Esophagus (tissue), 2 donors: ENCODE measurements around the gene RBM20. TPM values are rescaled to one million over a fixed set of nuclear protein-coding genes. Genes with fewer than 3 reads are reported as not detected.

Experiments used
- H3K27ac ChIP-seq, 2 donors: one replicate each; pipeline ENCODE4 v1.5.1; 2013; ENCODE audit warnings: low read depth in 2 of 2, mild to moderate bottlenecking in 2 of 2, inconsistent platforms in 1 of 2, low read length in 1 of 2, moderate library complexity in 1 of 2
- H3K27me3 ChIP-seq, 2 donors: one replicate each; pipeline ENCODE4 v1.6.1; 2013; ENCODE audit warnings: low read length in 2 of 2, control low read depth in 1 of 2, mild to moderate bottlenecking in 1 of 2; ENCODE audit not compliant: insufficient read depth in 2 of 2, control insufficient read depth in 1 of 2
- H3K36me3 ChIP-seq, 2 donors: one replicate each; pipeline ENCODE4 v1.6.1; 2013; ENCODE audit warnings: low read length in 1 of 2; ENCODE audit not compliant: control insufficient read depth in 2 of 2, insufficient read depth in 2 of 2
- H3K4me1 ChIP-seq, 2 donors: one replicate each; pipeline ENCODE4 v1.6.1; 2013; ENCODE audit warnings: low read length in 1 of 2; ENCODE audit not compliant: control insufficient read depth in 2 of 2, insufficient read depth in 2 of 2
- H3K4me3 ChIP-seq, 2 donors: one replicate each; pipeline ENCODE4 v1.5.1; 2013; ENCODE audit warnings: low read length in 2 of 2, mild to moderate bottlenecking in 2 of 2, low read depth in 1 of 2, moderate library complexity in 1 of 2
- H3K9me3 ChIP-seq, 2 donors: one replicate each; pipeline ENCODE4 v1.6.1; 2013; ENCODE audit warnings: mild to moderate bottlenecking in 2 of 2, low read depth in 1 of 2, low read length in 1 of 2, moderate library complexity in 1 of 2; ENCODE audit not compliant: control insufficient read depth in 2 of 2, insufficient read depth in 1 of 2
- WGBS, 2 donors: extraction: QIAGEN DNeasy Blood & Tissue Kit; methylation state at CpG; one replicate each; pipeline ENCODE4 v1.1.7; 2013; 5-methylcytosine and 5-hydroxymethylcytosine counted together
- polyA plus RNA-seq, 2 donors: library from polyadenylated mRNA; stranded (reverse); fragments of 200-250 nt; gene quantifications; one replicate each; pipeline ENCODE4 v1.2.3, GENCODE V29; 2013
- donor health status: healthy with polysubstance abuse.
- donor health status: Bipolar disorder and iron deficiency.

Gene RBM20
- polyA plus RNA-seq, 2 donors, result 2.7 to 7.2 TPM

DNA sequence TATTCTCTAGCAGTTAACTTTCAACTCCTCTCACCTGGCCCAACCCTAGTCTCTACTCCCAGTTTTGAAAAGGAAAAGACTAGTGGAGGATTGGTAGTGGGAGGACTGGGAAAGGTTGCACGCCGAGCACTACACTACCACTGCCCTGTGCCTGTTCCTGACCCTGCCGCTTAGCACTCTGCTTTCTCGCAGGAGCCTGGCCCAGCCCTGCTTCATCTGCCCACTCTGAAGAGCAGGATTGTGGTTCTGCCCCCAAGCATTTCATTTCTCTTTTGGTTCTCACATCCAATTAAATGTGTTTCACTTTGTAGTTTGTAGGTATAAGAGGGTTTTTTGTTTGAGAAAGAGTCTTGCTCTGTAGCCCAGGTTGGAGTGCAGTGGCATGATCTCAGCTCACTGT, 31.5 kb upstream of the RBM20 start:
- Histone ChIP-seq H3K4me3 (no peak overlapping the region), H3K9me3 (no peaks in the 10 kb centered on the region), H3K27me3 (no peaks in the 10 kb centered on the region), H3K36me3 (no peaks in the 10 kb centered on the region), H3K4me1 (no peaks in the 10 kb centered on the region), H3K27ac (no peak overlapping the region)
- 93 to 96% methylated on average over 4 of the region's 4 CpGs for WGBS, 2 donors

DNA sequence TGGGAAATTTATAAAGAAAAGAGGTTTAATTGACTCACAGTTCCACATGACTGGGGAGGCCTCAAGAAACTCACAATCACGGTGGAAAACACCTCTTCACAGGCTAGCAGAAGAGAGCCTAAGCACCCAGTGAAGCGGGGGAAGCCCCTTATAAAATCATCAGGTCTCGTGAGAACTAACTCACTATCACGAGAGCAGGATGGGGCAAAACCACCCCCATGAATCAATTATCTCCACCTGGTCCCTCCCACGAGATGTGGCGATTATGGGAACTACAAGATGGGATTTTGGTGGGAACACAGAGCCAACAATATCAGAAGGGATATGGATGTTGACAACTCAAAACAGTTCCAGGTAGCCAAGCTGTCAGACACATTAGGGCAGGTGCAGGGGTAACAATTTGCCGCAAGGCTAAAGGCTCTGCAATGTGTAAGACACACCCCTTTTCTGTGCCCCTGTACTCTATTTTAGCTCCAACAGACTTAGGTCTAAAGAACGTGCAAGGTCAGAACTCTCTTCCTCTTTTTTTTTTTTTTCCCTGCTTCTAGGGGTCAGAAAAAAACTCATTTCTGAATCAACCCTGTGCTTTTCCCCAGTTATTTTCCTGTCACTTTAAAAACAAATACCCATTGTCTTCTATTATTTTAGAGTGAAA, 30.7 kb upstream of the RBM20 start:
- Histone ChIP-seq H3K4me3 (no peak overlapping the region), H3K27ac (no peak overlapping the region), H3K9me3 (no peaks in the 10 kb centered on the region), H3K36me3 (no peaks in the 10 kb centered on the region), H3K4me1 (no peaks in the 10 kb centered on the region), H3K27me3 (no peaks in the 10 kb centered on the region)
- 80 to 81% methylated on average over 8 of the region's 8 CpGs for WGBS, 2 donors

DNA sequence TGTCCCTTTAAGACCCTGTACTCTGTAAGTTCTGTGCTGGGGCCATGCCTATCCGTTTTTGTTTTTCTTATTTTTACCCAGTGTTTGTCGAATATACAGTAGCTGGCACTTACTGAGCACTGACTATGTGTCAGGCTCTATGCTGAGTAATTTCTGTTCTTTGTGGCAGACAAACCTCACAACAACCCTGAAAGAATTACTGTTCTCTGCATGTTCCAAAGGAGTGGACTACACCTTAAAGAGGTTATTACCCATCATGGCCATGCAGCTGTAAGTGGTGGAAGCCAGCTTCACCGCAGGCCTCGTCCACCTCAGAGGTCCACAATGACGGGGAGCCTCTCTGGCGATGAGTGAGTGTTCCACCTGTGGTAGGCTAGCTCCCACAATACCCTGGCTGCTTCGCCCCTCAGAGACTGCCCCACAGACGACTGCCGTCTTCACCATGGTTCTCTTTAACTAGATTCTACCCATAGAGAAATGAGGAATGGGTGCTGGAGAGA, 30.1 kb upstream of the RBM20 start:
- Histone ChIP-seq H3K4me1 (no peaks in the 10 kb centered on the region), H3K4me3 (no peak overlapping the region), H3K27ac (no peak overlapping the region), H3K36me3 (no peaks in the 10 kb centered on the region), H3K9me3 (no peaks in the 10 kb centered on the region), H3K27me3 (no peaks in the 10 kb centered on the region)
- 84 to 85% methylated on average over 9 of the region's 9 CpGs for WGBS, 2 donors

DNA sequence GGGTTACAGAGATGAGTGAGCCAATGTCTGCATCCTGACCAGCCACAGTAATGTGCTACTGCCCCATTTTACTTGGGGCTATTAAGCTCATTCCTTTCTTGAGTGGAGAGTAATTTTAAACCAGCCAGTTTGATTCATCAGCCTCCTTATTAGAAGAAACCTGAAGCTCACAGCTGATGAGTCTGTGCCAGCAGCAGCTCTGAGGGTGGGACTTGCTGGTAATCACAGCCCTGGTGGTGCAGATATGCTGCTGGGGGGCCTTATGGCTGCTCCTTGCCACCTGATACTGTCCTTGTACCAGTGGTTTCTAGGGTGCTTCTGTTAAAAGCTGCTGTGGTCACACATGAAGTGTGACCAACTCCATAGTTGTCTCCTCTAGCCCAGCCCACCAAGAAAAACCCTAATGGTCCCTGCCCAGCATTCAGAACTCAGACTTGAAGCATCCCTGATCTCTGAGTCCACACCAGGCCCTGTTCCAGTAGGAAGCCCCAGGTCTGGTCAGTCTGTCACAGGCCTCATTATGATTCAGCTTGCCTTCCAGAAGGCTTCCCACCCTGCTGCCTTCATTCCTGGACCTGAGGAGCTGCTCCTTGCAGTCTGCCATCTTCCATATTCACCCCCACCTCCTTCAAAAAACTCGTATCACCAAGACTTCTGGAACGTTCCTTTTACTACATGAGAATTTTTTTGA, 28.9 kb upstream of the RBM20 start:
- H3K4me3 ChIP-seq, result no peak overlapping the region
- no peaks in the 10 kb centered on the region for H3K27me3 ChIP-seq
- H3K4me1 ChIP-seq, result no peaks in the 10 kb centered on the region
- no peak overlapping the region for H3K27ac ChIP-seq
- WGBS, 2 donors, result 73% methylated on average over 2 of the region's 2 CpGs
- no peaks in the 10 kb centered on the region for H3K36me3 ChIP-seq
- H3K9me3 ChIP-seq, result no peaks in the 10 kb centered on the region

DNA sequence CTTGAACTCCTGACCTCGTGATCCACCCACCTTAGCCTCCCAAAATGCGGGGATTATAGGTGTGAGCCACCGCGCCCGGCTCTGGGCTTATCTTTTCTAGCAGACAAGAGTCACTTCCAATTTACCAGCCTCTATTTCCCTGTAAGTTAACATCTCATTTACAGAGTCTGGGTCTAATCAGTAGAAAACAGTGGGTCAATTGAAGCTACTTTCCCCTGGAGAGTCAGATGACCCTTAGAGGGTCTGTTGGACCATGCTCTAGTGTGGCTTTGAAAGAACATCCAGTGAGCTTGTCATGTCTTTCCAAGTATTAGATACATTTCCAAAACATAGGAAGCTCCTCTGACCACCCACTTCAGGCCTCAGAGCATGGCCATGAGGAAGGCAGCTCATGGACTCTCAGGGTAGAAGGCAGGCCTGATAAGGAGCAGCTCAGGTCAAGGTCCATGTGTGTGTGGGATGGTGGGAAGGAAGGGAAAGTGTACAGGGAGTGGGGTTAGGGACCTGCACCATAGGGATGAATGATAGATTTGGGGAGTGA, 27.6 kb upstream of the RBM20 start:
- WGBS, 2 donors, result 95 to 98% methylated on average over 5 of the region's 5 CpGs

DNA sequence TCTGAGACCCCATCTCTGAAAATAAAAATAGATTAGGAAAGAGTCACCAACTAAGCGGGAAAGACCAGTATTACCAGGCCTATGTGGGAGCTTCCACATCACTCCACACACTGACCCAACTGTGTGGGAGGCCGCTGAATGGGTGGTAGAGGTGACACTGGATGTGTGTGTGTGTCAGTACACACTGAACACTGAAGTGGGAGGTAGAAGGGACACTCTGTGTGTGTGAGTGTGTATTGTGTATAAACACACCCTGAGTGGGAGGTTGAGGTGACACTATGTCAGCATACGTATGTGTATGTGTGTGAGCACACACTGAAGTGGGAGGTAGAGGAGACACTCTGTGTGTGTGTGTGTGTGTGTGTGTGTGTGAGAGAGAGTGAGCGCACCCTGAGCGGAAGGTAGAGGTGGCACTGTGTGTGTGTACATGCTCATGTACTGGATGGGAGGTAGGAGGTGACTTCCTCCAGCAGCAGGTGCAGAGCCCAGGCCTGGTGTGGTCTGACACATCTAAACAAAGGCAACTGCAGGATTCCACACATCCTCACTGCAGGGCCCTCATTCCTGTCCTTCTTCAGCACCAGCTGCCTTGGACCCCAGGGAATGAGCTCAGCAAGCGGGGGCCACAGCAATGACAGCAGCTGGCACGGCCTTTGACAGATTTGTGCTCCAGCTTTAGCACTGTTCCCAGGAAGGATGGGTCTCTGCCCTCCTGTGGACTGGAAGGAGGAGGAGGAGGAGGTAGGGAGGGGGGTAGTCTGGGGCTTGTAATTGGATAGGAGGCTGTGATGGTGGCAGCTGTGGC, 26.5 kb upstream of the RBM20 start:
- Histone ChIP-seq H3K4me3 (no peak overlapping the region), H3K4me1 (no peaks in the 10 kb centered on the region), H3K36me3 (no peaks in the 10 kb centered on the region), H3K9me3 (no peaks in the 10 kb centered on the region), H3K27ac (no peak overlapping the region), H3K27me3 (no peaks in the 10 kb centered on the region)
- 92 to 93% methylated on average over 7 of the region's 7 CpGs for WGBS, 2 donors

More for the DNA sequence above, 27.6 kb upstream of the RBM20 start:
- no peaks in the 10 kb centered on the region for H3K36me3 ChIP-seq
- H3K27me3 ChIP-seq, result no peaks in the 10 kb centered on the region
- H3K9me3 ChIP-seq, result no peaks in the 10 kb centered on the region
- H3K27ac ChIP-seq, result no peak overlapping the region
- no peak overlapping the region for H3K4me3 ChIP-seq
- H3K4me1 ChIP-seq, result no peaks in the 10 kb centered on the region

DNA sequence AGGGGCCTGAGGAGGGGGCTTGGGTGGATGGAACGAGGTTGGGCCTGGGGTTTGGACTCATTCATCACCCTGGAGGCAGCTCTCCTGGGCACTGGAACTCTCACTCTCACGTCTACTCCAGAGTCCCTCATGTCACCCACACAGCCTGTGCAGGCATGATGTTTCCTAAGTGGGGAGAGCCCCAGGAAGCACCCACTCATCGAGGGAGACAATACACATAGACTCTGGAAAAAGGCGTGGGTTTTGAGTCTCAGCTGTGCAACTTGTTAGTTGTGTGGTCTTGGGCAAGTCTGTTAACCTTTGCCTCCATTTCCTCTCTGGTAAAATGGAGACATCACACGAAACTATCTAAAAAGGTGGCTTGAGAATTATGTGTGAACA, 25.9 kb upstream of the RBM20 start:
- H3K27ac ChIP-seq, result no peak overlapping the region
- H3K36me3 ChIP-seq, result no peaks in the 10 kb centered on the region
- no peaks in the 10 kb centered on the region for H3K4me1 ChIP-seq
- 67 to 69% methylated on average over 5 of the region's 5 CpGs for WGBS, 2 donors
- no peaks in the 10 kb centered on the region for H3K9me3 ChIP-seq
- H3K27me3 ChIP-seq, result no peaks in the 10 kb centered on the region
- H3K4me3 ChIP-seq, result no peak overlapping the region

DNA sequence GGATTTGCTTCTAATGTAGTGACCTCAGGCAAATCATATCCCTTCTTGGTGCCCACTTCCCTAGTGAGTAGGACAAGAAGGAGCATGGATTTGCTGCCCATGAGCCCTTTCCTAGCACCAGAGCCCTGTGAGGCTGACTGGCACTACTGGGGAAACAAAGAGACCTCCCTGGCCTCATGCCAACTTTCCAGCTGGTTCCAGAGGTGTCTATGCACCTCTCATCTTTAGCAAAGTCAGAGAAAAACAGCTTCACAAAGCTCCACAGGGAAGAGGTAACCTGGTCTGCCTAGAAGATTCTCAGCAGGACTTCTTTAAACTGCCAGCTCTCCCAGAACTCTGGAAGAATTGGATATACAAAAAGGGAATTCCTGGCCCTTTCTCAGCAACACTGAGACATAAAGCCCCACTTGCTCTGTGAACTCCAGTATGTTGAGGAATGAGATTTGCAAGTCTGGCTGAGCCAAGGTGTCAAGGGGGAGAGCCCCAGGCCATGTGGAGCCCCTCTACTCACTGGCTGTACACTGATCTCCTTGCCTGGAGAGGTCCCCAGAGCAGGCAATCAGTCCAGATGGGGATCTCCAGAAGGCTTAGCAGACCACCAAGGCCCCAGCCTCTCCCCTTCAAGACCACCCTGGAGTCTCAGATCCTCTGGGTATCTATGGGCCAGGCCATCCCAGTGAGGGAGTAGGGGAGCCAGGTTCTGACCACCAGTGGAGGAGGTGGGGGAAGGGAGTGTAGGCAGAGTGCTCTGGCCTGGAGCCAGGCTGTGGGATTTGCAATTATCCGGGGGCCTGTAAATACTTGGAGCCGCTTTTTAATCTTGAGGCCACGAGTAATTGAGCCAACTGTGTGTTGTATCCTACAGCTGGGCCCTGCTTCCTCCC, 24.4 kb upstream of the RBM20 start:
- Histone ChIP-seq H3K27ac (no peak overlapping the region), H3K4me1 (no peaks in the 10 kb centered on the region), H3K9me3 (no peaks in the 10 kb centered on the region), H3K27me3 (no peaks in the 10 kb centered on the region), H3K4me3 (no peak overlapping the region), H3K36me3 (no peaks in the 10 kb centered on the region)
- 49 to 61% methylated on average over 3 of the region's 3 CpGs for WGBS, 2 donors

DNA sequence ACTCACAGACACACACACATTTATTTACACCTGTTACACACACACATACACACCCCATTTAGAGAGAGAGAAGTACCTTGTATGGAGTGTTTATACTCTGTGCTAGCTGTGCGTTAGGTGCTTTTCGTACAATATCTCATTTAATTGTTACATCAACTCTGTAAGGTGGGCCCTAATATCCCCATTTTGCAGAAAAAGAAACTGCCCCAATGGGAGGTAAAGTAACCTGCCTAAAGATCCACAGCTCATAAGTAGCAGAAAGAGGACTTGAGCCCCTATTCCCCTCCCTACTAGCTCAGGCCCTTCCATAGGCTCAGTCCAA, 23.8 kb upstream of the RBM20 start:
- no peaks in the 10 kb centered on the region for H3K36me3 ChIP-seq
- no peak overlapping the region for H3K4me3 ChIP-seq
- no peaks in the 10 kb centered on the region for H3K9me3 ChIP-seq
- WGBS, 2 donors, result 95 to 100% methylated on average over 2 of the region's 2 CpGs
- no peaks in the 10 kb centered on the region for H3K27me3 ChIP-seq
- H3K27ac ChIP-seq, result no peak overlapping the region
- no peaks in the 10 kb centered on the region for H3K4me1 ChIP-seq
